PC-3 (cell line): Measurements from ENCODE around the gene IGDCC3. TPM values are rescaled to one million over a fixed set of nuclear protein-coding genes. Genes with fewer than 3 reads are reported as not detected.

Source experiments
- ATAC-seq: fragments of 200-7000 bp; cut with Tn5 transposase; 2 replicates; pipeline ENCODE4 v1.9.1; 2020; ENCODE audit warnings: mild to moderate bottlenecking, moderate library complexity
- BruUV-seq: library from RNA; stranded (reverse); fragments of 400-500 nt; replicated peaks from 2 replicates; lab custom pipeline; 2021; lab: Mats Ljungman, UMichigan
- CTCF ChIA-PET: fragments of 300-600 bp; sonication (Branson Sonifier 250); formaldehyde crosslinking; loops from one replicate; lab custom pipeline; 2022; ENCODE audit warnings: antibody characterized with exemption; lab: Charles Lee
- POLR2A ChIA-PET: fragments of 300-600 bp; sonication (Branson Sonifier 250); formaldehyde crosslinking; loops from one replicate; lab custom pipeline; 2022; ENCODE audit warnings: antibody characterized with exemption; ENCODE audit not compliant: unreplicated experiment; lab: Charles Lee
- DNase-seq: peaks from one replicate; pipeline ENCODE4 v3.0.0-alpha.2; 2015
- H2AFZ ChIP-seq: fragments of 300-600 bp; sonication (generic); 2 replicates; pipeline ENCODE4 v1.6.0; 2016; ENCODE audit warnings: antibody characterized with exemption, low read length
- H3F3A ChIP-seq: fragments of 300-600 bp; sonication (generic); one replicate; pipeline ENCODE4 v1.6.0; 2017; ENCODE audit warnings: antibody characterized with exemption, low read length, control low read depth, mild to moderate bottlenecking; ENCODE audit not compliant: unreplicated experiment
- H3K27ac ChIP-seq: fragments of 300-600 bp; sonication (generic); 2 replicates; pipeline ENCODE4 v1.5.1; 2016; ENCODE audit warnings: mild to moderate bottlenecking, low read length
- H3K27me3 ChIP-seq: fragments of 300-600 bp; sonication (generic); 2 replicates; pipeline ENCODE4 v1.6.1; 2016; ENCODE audit warnings: low read length, mixed read lengths
- H3K36me3 ChIP-seq: fragments of 300-600 bp; sonication (generic); 2 replicates; pipeline ENCODE4 v1.6.1; 2016; ENCODE audit warnings: low read depth, mixed run types, low read length, mixed read lengths
- H3K4me1 ChIP-seq: fragments of 300-600 bp; sonication (generic); 2 replicates; pipeline ENCODE4 v1.5.1; 2016; ENCODE audit warnings: low read length; ENCODE audit not compliant: insufficient read depth
- H3K4me2 ChIP-seq: fragments of 300-600 bp; sonication (generic); 2 replicates; pipeline ENCODE4 v1.6.0; 2016; ENCODE audit warnings: low read length
- H3K4me3 ChIP-seq: fragments of 300-600 bp; sonication (generic); 2 replicates; pipeline ENCODE4 v1.5.1; 2016; ENCODE audit warnings: mild to moderate bottlenecking, low read length, mixed read lengths
- H3K79me2 ChIP-seq: fragments of 300-600 bp; sonication (generic); 2 replicates; pipeline ENCODE4 v1.6.1; 2017; ENCODE audit warnings: low read length, mixed read lengths
- H3K9ac ChIP-seq: fragments of 300-600 bp; sonication (generic); 2 replicates; pipeline ENCODE4 v1.6.0; 2016; ENCODE audit warnings: mild to moderate bottlenecking, low read length
- H3K9me2 ChIP-seq: fragments of 300-600 bp; sonication (generic); replicated peaks from 2 replicates; pipeline ENCODE4 v1.6.1; 2016; ENCODE audit warnings: mixed run types, low read length, mixed read lengths
- H3K9me3 ChIP-seq: fragments of 300-600 bp; sonication (generic); 2 replicates; pipeline ENCODE4 v1.6.1; 2016; ENCODE audit warnings: low read length, mixed read lengths
- H4K20me1 ChIP-seq: fragments of 300-600 bp; sonication (generic); 2 replicates; pipeline ENCODE4 v1.6.1; 2016; ENCODE audit warnings: low read length, mixed read lengths
- CTCF ChIP-seq: fragments of 300-600 bp; sonication (generic); conservative IDR thresholded peaks from 2 replicates; pipeline ENCODE4 v1.5.1; 2017; ENCODE audit warnings: antibody characterized with exemption, low read depth, mild to moderate bottlenecking, low read length
- EZH2 ChIP-seq: fragments of 300-600 bp; sonication (generic); IDR thresholded peaks from one replicate; pipeline ENCODE4 v1.6.1; 2017; ENCODE audit warnings: antibody characterized with exemption, mild to moderate bottlenecking, low read length; ENCODE audit not compliant: unreplicated experiment
- EZH2phosphoT487 ChIP-seq: fragments of 300-600 bp; sonication (generic); IDR thresholded peaks from 2 replicates; pipeline ENCODE4 v1.6.1; 2018; ENCODE audit warnings: mild to moderate bottlenecking, antibody characterized with exemption, low read length, borderline replicate concordance
- intact Hi-C: fragments of 100-400 bp; cut with micrococcal nuclease; formaldehyde crosslinking; loops from 2 replicates; pipeline ENCODE4 v1.9.0; 2023
- total RNA-seq: library from RNA; depleted of rRNA; stranded (reverse); fragments of >200 nt; gene quantifications from 2 replicates; pipeline ENCODE4 v1.2.3, GENCODE V29; 2014

The IGDCC3 gene
- total RNA-seq, 1 experiment from 2014 or later = not detected

DNA sequence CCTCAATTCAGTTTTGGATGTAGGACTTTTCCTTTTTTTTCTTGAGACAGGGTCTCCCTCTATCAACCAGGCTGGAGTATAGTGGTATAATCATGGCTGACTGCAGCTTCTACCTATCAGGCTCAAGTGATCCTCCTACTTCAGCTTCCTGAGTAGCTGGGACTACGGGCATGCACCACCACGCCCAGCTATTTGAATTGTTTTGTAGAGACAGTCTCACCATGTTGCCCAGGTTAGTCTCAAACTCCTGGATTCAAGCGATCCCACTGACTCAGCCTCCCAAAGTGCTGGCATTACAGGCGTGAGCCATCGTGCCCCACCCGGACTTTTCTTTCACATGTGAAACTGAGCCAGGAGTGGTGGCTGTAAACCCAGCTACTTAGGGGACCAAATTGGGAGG lies 69.8 kb downstream of the IGDCC3 start:
- Histone ChIP-seq H3K27ac (no peak overlapping the region), H3K79me2 (no peaks in the 10 kb centered on the region), H3K9ac (no peak overlapping the region), H3K9me2 (no peaks in the 10 kb centered on the region), H3K36me3 (no peaks in the 10 kb centered on the region), H3F3A (peaks cover 4% of the 10 kb centered on the region), H4K20me1 (no peaks in the 10 kb centered on the region), H3K9me3 (no peaks in the 10 kb centered on the region), H3K4me3 (no peak overlapping the region), H3K27me3 (no peaks in the 10 kb centered on the region), H2AFZ (no peak overlapping the region), H3K4me2 (no peak overlapping the region), H3K4me1 (no peaks in the 10 kb centered on the region; the same call in 1 of the 2 replicates)
- POLR2A ChIA-PET = no interaction called here
- DNase-seq = no peak
- intact Hi-C loops = no loop called here
- CTCF ChIA-PET = no interaction called here
- ATAC-seq = no peak
- no TSS peak for BruUV-seq
- TF ChIP-seq CTCF (no peak), EZH2 (no peak), EZH2phosphoT487 (no peak)

GRCh38 chr15:65306551-65306950 lies 71.3 kb downstream of the IGDCC3 start:
- Histone ChIP-seq H3K4me2 (no peak overlapping the region), H3K36me3 (no peaks in the 10 kb centered on the region), H3K27me3 (no peaks in the 10 kb centered on the region), H3K27ac (no peak overlapping the region), H4K20me1 (no peaks in the 10 kb centered on the region), H2AFZ (no peak overlapping the region), H3K9me3 (no peaks in the 10 kb centered on the region), H3K9me2 (no peaks in the 10 kb centered on the region), H3K79me2 (no peaks in the 10 kb centered on the region), H3F3A (peaks cover 4% of the 10 kb centered on the region), H3K4me3 (no peak overlapping the region), H3K4me1 (no peaks in the 10 kb centered on the region; the same call in 1 of the 2 replicates), H3K9ac (no peak overlapping the region)
- no TSS peak for BruUV-seq
- ChIA-PET CTCF (no interaction called here), POLR2A (no interaction called here)
- intact Hi-C loops = no loop called here
- ATAC-seq = no peak
- TF ChIP-seq EZH2phosphoT487 (no peak), CTCF (no peak), EZH2 (no peak)
- DNase-seq = no peak

GRCh38 chr15:65305776-65306175 lies 72.0 kb downstream of the IGDCC3 start:
- Histone ChIP-seq H3K9ac (no peak overlapping the region), H3K4me3 (no peak overlapping the region), H3K36me3 (no peaks in the 10 kb centered on the region), H3F3A (peaks cover 4% of the 10 kb centered on the region), H4K20me1 (no peaks in the 10 kb centered on the region), H3K79me2 (no peaks in the 10 kb centered on the region), H3K27ac (no peak overlapping the region), H3K27me3 (no peaks in the 10 kb centered on the region), H3K4me2 (no peak overlapping the region), H2AFZ (no peak overlapping the region), H3K4me1 (no peaks in the 10 kb centered on the region; the same call in 1 of the 2 replicates), H3K9me3 (no peaks in the 10 kb centered on the region), H3K9me2 (no peaks in the 10 kb centered on the region)
- TF ChIP-seq EZH2 (no peak), EZH2phosphoT487 (no peak), CTCF (no peak)
- POLR2A ChIA-PET = interaction anchor here (0.7 kb wide), 1 partner anchor 78 kb away, joined by 15 read pairs; no protein-coding TSS in a partner anchor
- no peak for DNase-seq
- CTCF ChIA-PET = interaction anchor here (0.6 kb wide), 2 partner anchors 92 to 131 kb away, joined by 4 to 11 read pairs; no protein-coding TSS in a partner anchor
- intact Hi-C loops = loop anchor here (2.0 kb wide), 1 partner anchor 121 kb away; the partner anchor contains the start of gene CLPX
- BruUV-seq = no TSS peak
- no peak for ATAC-seq
